ENCODE data around the gene TXN2.

Gene TXN2

GRCh38 chr22:36480941-36481392 is 473 bp downstream of the TXN2 start:
- no peak for DNase-seq

GRCh38 chr22:36478966-36479365 is 2.5 kb downstream of the TXN2 start:
- DNase-seq = no peak

DNA sequence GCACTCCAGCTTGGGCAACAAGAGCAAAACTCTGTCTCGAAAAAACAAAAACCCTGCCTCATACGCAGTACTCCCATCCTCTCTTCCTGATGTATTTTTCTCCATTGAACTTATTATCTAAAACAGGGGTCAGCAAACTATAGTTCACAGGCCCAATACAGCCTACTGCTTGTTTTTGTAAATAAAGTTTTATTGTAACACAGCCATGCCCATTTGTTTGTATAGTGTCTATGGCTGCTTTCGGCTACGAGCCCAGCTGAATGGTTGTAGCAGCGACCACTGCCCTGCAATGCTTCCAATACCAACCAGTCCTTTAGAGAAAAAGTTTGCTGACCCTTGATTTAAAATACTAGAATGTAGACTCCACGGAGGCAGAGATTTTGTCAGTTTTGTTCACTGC is 6.1 kb downstream of the TXN2 start:
- DNase-seq = no peak

DNA sequence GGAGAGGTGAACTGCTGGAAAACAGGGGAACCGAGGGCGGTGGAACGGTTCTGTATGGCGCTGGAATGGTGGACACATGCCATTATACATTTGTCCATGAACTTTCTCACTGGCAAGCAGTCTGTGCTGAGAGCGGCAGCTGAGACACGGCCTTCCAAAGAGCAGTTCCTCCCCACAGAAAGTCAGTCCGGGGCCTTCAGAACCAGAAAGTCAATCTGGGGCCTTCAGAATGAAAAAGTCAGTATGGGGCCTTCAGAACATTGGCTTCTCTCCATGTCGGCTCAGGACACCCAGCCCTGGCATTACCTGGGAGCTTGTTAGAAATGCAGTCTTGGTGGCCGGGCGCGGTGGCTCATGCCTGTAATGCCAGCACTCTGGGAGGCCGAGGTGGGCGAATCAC is 8.8 kb downstream of the TXN2 start:
- DNase-seq = no peak

- DNase-seq = no peak
Observed at GRCh38 chr22:36471341-36471821, 10.1 kb downstream of the TXN2 start.

- DNase-seq = no peak
Observed at GRCh38 chr22:36470994-36471331, 10.5 kb downstream of the TXN2 start.

DNA sequence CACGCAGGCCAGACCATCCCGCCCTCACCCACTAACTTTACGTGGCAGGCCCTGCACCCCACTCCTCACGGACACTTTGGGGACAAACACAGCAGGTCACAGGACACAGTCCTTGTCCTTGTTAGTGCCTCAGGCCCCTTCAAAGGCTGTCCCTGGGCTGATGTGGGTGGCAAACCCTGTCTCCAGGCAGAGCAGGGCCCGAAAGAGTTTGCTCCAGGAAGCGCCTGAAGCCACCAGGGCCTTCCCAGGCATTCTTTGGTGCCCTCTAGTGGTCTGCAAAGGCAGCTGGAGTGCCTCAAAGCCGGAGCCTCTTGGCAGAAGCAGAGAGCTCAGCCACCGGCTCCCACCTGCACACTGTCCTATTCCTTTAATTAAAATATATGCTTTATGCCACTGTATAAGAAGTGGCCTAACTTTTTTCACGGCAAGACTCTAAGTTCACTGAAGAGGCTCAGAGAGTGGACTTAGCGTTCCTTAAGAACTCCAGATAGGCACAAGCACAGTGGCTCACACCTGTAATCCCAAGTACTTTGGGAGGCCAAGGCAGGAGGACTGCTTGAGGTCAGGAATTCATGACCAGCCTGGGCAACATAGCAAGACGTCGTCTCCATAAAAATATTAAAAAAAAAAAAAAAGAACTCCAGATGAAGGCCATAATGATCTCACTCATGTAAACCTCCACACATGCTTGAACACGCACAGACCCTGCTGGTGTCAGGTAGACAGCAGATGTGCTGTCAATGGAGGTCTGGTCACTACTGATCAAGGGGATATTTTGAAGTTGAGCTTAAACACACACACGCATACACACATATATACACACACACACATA is 11.1 kb downstream of the TXN2 start:
- peak; percentile 56 for DNase-seq

- no peak for DNase-seq
Observed at GRCh38 chr22:36469094-36469710, 12.2 kb downstream of the TXN2 start.

- DNase-seq = no peak
Observed at GRCh38 chr22:36467946-36468345, 13.5 kb downstream of the TXN2 start.

DNA sequence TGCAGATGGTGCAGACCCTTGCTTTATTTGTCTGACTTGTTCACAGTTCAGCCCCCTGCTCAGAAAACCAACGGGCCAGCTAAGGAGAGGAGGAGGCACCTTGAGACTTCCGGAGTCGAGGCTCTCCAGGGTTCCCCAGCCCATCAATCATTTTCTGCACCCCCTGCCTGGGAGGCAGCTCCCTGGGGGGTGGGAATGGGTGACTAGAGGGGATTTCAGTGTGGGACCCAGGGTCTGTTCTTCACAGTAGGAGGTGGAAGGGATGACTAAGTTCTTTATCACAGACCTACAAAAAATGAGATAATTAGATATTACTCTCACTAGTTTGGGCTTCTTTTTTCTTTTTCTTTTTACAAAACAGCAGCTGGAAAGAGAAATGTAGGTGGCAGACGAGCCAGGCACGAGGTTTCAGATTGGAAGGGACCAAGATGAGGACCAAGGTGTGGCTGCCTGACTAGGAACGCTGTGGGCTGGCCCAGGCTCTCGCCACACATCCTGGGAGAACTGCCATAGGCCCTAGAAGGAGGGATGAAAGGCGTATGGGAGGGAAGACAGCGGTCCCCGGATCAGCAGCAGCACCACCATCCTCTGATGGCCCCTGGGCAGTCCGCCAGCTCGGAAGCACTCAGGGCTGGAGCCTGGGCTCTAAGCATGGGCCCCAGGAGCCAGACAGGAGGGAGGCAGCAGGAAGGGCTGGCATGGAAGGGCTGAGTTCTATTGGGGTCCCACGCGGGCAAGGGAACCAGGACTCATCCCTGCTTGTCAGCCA is 14.2 kb downstream of the TXN2 start:
- DNase-seq = peak; percentile 69

GRCh38 chr22:36466258-36466657 is 15.2 kb downstream of the TXN2 start:
- no peak for DNase-seq

GRCh38 chr22:36465232-36466021 is 16.0 kb downstream of the TXN2 start:
- no peak for DNase-seq

DNA sequence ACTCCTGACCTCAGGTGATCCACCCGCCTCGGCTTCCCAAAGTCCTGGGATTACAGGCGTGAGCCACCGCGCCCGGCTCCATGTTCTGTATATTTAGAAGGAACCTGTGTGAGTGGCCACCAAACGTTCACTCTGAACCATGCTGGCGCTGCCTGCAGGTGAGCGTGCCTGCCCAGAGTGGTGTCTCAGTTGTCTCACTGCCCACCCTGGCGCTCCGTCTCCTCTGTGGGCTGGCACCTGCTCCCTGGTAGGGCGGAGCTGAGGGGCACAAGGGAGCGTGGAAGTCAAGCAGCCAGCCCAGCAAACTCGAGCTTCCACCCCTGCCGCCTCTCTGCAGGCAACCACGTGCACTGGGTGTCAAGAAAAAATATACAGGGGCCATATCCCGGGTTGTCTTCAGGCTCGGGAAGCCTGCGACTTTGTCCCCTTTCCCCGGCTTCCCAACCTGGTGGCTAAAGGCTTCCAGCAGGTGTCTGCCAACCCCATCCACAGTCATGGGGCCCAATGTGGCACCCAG is 16.7 kb downstream of the TXN2 start:
- DNase-seq = no peak

DNA sequence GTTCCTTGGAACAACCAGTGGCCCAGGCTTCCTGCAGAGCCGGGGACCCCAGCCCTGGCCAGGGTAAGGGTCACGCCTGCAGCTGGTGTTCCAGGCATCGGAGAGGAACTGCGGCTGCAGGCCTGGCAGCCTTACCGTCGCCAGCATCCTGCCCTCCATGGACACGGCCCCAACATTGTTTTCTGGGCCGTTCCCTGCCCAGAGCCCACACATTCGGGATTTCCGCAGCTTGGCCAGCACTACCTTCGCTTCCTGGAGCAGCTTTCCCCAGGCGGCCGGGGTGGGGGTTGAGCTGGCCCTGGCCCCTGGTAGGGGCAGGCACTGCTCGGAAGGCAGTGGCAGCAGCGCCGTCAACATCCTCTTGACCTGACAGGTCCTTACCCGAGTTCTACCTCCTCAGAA is 17.7 kb downstream of the TXN2 start:
- no peak for DNase-seq

DNA sequence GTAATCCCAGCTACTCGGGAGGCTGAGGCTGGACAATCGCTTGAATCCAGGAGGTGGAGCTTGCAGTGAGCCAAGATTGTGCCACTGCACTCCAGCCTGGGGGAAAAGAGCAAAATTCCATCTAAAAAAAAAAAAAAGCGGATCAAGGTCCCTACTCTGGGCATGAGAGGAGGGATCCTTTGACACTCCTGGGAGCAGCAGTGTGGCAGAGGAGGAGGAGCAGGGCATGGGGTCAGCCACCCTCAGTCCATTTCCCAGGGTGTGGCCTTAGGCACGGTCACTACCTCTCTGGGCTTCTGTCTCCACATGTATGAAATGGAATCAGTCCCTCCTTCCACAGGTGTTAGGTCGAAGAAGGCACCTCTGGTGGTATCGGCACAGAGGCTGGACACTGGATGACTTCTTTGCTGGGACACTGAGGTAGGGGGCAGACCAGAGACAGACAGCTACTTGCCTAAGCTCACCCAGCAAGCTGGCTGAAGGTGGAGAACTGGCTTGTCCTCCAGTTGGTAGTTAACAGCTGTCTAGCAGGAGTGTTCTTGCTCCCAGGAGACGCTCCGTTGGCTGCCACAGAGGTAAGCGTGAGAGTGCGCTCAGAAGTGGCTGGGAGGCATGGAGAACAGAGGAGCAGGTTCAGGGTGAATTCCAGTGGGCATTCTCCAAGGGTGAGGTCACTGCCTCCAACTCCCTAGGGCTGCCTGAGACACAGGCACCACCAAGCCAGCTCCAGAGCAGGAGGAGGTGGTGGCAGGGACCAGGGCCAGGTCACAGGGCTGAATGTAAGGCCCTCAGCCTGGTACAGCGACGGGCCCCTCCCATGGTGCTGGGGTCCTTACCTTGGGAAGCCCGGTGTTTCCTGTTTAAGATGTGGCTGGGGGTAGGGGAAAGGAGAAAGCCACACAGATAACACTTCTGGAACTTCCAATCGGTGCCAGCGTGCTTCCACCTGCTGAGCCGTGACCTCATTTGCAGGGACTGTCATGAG is 19.5 kb downstream of the TXN2 start:
- DNase-seq = peak; percentile 61

DNA sequence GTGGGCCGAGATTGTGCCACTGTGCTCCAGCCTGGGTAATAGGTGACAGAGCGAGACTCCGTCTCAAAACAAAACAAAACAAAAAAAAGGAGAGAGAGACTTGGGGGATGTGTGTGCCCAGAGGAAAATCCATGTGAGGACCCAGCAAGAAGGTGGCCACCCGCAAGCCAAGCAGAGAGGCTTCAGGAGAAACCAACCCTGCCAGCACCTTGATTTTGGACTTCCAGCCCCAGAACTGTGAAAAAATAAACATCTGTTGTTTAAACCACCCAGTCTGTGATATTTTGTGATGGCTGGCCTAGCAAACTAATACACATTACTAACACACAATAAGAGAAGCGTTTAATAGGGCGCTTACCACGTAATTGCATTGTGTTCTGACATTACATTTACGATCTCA is 21.2 kb downstream of the TXN2 start:
- DNase-seq = no peak

DNA sequence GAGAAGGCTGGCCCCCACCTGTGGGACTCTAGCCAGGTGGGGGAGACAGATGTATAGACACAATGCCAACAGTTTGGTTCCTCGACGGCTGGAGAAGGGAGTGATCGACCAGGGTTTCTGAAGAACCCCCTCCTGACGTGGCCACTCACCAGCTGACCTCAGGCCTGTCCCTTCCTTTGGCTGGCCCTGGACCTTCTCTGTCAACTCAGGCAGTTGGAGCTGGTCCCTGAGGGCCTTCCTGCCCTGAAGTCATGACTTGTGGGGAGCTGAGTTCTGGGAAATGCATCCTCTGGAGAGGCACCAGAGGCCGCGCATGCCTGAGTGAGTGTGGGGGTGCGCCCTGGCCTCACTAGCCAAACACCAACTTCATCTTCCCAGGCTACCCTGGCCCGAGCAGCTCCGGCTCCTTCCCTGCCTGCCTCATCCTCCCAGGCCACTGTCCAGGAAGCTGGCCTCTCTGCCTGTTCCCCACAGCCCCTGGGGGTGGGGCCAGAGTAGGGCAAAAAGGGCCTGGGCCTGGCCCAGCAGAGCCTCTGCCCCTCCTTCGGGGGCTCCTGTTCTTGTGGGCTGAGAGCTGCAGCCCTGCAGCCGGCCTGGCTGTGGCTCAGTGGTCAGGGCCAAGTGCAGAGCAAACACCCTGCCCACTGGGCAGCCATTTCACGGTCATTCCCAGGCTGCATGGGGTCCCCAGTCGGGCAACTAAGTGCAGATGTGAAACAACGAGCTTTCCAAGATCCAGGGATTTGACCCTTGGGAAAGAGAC is 23.6 kb downstream of the TXN2 start:
- DNase-seq = no peak

DNA sequence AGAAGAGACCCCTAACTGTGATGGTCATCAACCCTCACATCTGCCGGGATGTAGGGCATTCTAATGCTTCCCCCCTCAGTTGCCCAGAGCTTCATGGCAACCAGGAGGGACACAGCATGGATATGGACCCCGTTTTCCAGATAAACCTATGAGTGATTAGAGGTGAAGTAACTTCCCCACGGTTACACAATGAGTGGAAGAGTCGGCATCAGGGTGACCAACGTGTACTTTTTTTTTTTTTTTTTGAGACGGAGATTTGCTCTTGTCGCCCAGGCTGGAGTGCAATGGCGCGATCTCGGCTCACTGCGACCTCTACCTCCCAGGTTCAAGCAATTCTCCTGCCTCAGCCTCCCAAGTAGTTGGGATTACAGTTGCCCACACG is 25.0 kb downstream of the TXN2 start:
- DNase-seq = no peak

GRCh38 chr22:36455571-36456463 is 25.6 kb downstream of the TXN2 start:
- peak; percentile 26 for DNase-seq
